Measurements from ENCODE around the gene PDCD2. TPM values are rescaled to one million over a fixed set of nuclear protein-coding genes. Genes with fewer than 3 reads are reported as not detected.

PDCD2 gene
- total RNA-seq, 1 donor = 70.8 TPM

GRCh38 chr6:170584954-170585498 is 589 bp upstream of the PDCD2 start:
- no peak for TF ChIP-seq CTCF (IDR thresholded peaks at IDR 0.05; ENCODE audit: insufficient read depth, low read depth, low read length)
- H3K4me3 ChIP-seq (ENCODE audit: low read depth, low read length) = peak overlapping the region; percentile 84
- DNase-seq (ENCODE audit: low read depth) = no peak

- TF ChIP-seq CTCF (IDR thresholded peaks at IDR 0.05; ENCODE audit: insufficient read depth, low read depth, low read length) = no peak
- H3K4me3 ChIP-seq (ENCODE audit: low read depth, low read length) = peak overlapping the region; percentile 84
- DNase-seq (ENCODE audit: low read depth) = no peak
Measured at GRCh38 chr6:170583756-170584180, 669 bp downstream of the PDCD2 start.

- H3K4me3 ChIP-seq (ENCODE audit: low read depth, low read length) = no peak overlapping the region
- DNase-seq (ENCODE audit: low read depth) = no peak
- no peak for TF ChIP-seq CTCF (IDR thresholded peaks at IDR 0.05; ENCODE audit: insufficient read depth, low read depth, low read length)
Measured at GRCh38 chr6:170578909-170579308, 5.5 kb downstream of the PDCD2 start.

GRCh38 chr6:170575250-170575649 is 9.2 kb downstream of the PDCD2 start:
- H3K4me3 ChIP-seq (ENCODE audit: low read depth, low read length) = no peak overlapping the region
- TF ChIP-seq CTCF (IDR thresholded peaks at IDR 0.05; ENCODE audit: insufficient read depth, low read depth, low read length) = peak; percentile 36
- DNase-seq (ENCODE audit: low read depth) = no peak

DNA sequence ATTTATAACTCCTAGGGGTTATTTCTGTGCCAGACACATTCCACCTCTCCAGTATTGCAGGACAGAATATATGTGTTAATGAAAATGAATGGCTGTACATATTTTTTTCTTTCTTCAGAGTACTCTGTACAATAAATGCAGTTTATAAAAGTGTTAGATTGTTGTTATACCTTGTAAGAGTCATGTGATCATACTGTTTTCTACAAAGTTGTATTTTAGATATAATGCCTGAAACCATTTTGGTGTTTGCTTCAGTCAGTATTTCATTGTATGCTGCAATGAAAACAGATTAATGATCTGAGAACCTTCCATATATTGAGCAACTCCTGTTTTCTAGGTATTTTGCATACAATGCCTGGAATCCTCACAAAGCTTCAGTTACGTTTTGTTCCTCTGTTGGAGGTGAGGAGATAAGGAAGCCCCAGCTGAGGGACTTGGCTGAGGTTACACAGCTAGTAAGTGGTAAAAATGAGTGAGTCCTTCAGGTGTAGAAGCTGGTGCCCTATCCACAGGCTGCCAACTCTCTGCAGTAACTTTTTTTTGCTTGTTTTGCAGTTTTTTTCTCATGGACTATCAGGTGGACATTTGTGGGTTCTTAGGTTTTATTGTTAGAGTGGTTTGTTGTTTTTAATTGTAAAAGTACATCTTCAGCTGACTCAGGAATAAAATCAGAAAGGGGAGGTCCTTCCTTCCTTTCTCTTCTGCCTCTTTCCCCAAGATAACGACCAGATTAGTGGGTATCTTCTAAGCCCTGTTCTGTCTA is 11.6 kb downstream of the PDCD2 start:
- TF ChIP-seq CTCF (IDR thresholded peaks at IDR 0.05; ENCODE audit: insufficient read depth, low read depth, low read length) = no peak
- no peak for DNase-seq (ENCODE audit: low read depth)
- H3K4me3 ChIP-seq (ENCODE audit: low read depth, low read length) = no peak overlapping the region

DNA sequence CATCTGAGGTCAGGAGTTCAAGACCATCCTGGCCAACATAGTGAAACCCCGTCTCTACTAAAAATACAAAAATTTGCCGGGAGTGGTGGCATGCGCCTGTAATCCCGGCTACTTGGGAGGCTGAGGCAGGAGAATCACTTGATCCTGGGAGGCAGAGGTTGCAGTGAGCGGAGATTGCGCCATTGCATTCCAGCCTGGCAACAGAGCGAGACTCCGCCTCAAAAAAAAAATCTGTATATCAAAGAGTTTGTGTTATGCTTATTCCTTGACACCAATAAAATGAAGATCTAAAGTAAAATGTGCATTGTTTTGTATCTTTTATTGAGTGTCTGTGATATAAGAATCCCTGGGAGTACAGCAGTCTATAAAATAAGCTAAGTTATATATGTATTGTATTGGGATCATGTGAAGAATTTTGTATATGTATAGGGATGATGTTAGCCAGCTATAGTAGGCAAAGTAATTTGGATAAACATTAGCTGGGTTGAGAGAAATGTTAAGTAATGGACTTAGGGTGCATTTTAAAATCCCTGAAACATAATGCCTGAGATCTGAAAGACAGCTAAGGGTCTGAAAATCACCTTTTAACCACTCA is 19.4 kb downstream of the PDCD2 start:
- TF ChIP-seq CTCF (IDR thresholded peaks at IDR 0.05; ENCODE audit: insufficient read depth, low read depth, low read length) = no peak
- no peak overlapping the region for H3K4me3 ChIP-seq (ENCODE audit: low read depth, low read length)
- DNase-seq (ENCODE audit: low read depth) = no peak

Data from fibroblast of villous mesenchyme (primary cell).